Trophoblast cell (in vitro differentiated cells and primary cell): ENCODE results near the gene CFAP69.

Experiments
- DNase-seq, 2 donors: peaks; one replicate each; pipeline ENCODE4 v3.0.0-alpha.2; 2016
- H2AFZ ChIP-seq: 2 replicates; pipeline ENCODE4 v1.6.1; 2013; ENCODE audit warnings: low read length, moderate library complexity, mild to moderate bottlenecking; ENCODE audit not compliant: insufficient read depth, poor library complexity
- H2AK5ac ChIP-seq: 2 replicates; pipeline ENCODE4 v1.6.1; 2013; ENCODE audit warnings: mild to moderate bottlenecking, low read length
- H2BK120ac ChIP-seq: 2 replicates; pipeline ENCODE4 v1.6.1; 2013; ENCODE audit warnings: low read length, mild to moderate bottlenecking, moderate library complexity; ENCODE audit not compliant: insufficient read depth, poor library complexity
- H2BK12ac ChIP-seq: 2 replicates; pipeline ENCODE4 v1.6.1; 2013; ENCODE audit warnings: mild to moderate bottlenecking, low read length, moderate library complexity
- H2BK5ac ChIP-seq: 2 replicates; pipeline ENCODE4 v1.6.1; 2013; ENCODE audit warnings: low read length, low read depth, moderate library complexity, mild to moderate bottlenecking; ENCODE audit not compliant: poor library complexity
- H3K14ac ChIP-seq: 2 replicates; pipeline ENCODE4 v1.6.1; 2013; ENCODE audit warnings: mild to moderate bottlenecking, low read length
- H3K18ac ChIP-seq: 2 replicates; pipeline ENCODE4 v1.6.1; 2013; ENCODE audit warnings: mild to moderate bottlenecking, low read length
- H3K23ac ChIP-seq: 2 replicates; pipeline ENCODE4 v1.6.1; 2013; ENCODE audit warnings: low read length
- H3K27ac ChIP-seq: 2 replicates; pipeline ENCODE4 v1.5.1; 2013; ENCODE audit warnings: low read depth, mild to moderate bottlenecking, inconsistent platforms, low read length, moderate library complexity
- H3K27me3 ChIP-seq: 2 replicates; pipeline ENCODE4 v1.6.1; 2013; ENCODE audit warnings: inconsistent platforms, mild to moderate bottlenecking, low read length, moderate library complexity; ENCODE audit not compliant: insufficient read depth
- H3K36me3 ChIP-seq, 2 experiments: 1 replicate in 1 of 2; 2 replicates in 1 of 2; pipeline ENCODE4 v1.6.1; 2013; ENCODE audit warnings: low read length in 2 of 2, mild to moderate bottlenecking in 2 of 2, moderate library complexity in 1 of 2; ENCODE audit not compliant: insufficient read depth in 2 of 2, control insufficient read depth in 1 of 2
- H3K4ac ChIP-seq: 2 replicates; pipeline ENCODE4 v1.6.1; 2013; ENCODE audit warnings: low read depth, mild to moderate bottlenecking, low read length, moderate library complexity
- H3K4me1 ChIP-seq, 2 experiments: 1 replicate in 1 of 2; 2 replicates in 1 of 2; pipeline ENCODE4 v1.6.1; 2013; ENCODE audit warnings: low read length in 2 of 2, mild to moderate bottlenecking in 2 of 2, moderate library complexity in 1 of 2; ENCODE audit not compliant: insufficient read depth in 2 of 2, control insufficient read depth in 1 of 2
- H3K4me2 ChIP-seq: 2 replicates; pipeline ENCODE4 v1.6.1; 2013; ENCODE audit warnings: inconsistent platforms, mild to moderate bottlenecking, low read length, moderate library complexity
- H3K4me3 ChIP-seq: 2 replicates; pipeline ENCODE4 v1.5.1; 2013; ENCODE audit warnings: mild to moderate bottlenecking, low read depth, low read length, inconsistent platforms
- H3K79me1 ChIP-seq: one replicate; pipeline ENCODE4 v1.6.1; 2013; ENCODE audit warnings: low read length
- H3K79me2 ChIP-seq: 2 replicates; pipeline ENCODE4 v1.6.1; 2013; ENCODE audit warnings: low read length, mild to moderate bottlenecking; ENCODE audit not compliant: control insufficient read depth, insufficient read depth, poor library complexity
- H3K9ac ChIP-seq: 2 replicates; pipeline ENCODE4 v1.6.1; 2013; ENCODE audit warnings: mild to moderate bottlenecking, low read length
- H3K9me3 ChIP-seq: 2 replicates; pipeline ENCODE4 v1.6.1; 2013; ENCODE audit warnings: low read depth, mild to moderate bottlenecking, control low read depth, inconsistent platforms, low read length; ENCODE audit not compliant: insufficient read depth
- H4K12ac ChIP-seq: 2 replicates; pipeline ENCODE4 v1.6.1; 2013; ENCODE audit warnings: low read depth, mild to moderate bottlenecking, low read length, moderate library complexity
- H4K8ac ChIP-seq: 2 replicates; pipeline ENCODE4 v1.6.1; 2013; ENCODE audit warnings: low read depth, mild to moderate bottlenecking, low read length, moderate library complexity
- H4K91ac ChIP-seq: one replicate; pipeline ENCODE4 v1.6.1; 2013; ENCODE audit warnings: low read depth, mild to moderate bottlenecking, low read length, moderate library complexity
- WGBS: extraction: QIAGEN DNeasy Blood & Tissue Kit; methylation state at CpG from one replicate; pipeline ENCODE4 v1.1.7; 2013; ENCODE audit warnings: missing lambda C conversion rate; ENCODE audit not compliant: insufficient read length, insufficient coverage; ENCODE audit errors: extremely low coverage; 5-methylcytosine and 5-hydroxymethylcytosine counted together

CFAP69 gene

GRCh38 chr7:90213521-90213920 is 31.5 kb upstream of the CFAP69 start:
- Histone ChIP-seq H3K27me3 (no peaks in the 10 kb centered on the region), H2BK12ac (no peak overlapping the region), H3K36me3 (no peaks in the 10 kb centered on the region), H3K4ac (no peak overlapping the region), H3K9me3 (no peaks in the 10 kb centered on the region), H3K14ac (no peak overlapping the region), H2AFZ (no peak overlapping the region), H4K12ac (no peak overlapping the region), H3K4me1 (peaks cover 2 to 3% of the 10 kb centered on the region in 2 experiments), H2BK120ac (no peak overlapping the region), H3K79me1 (peaks cover 3% of the 10 kb centered on the region), H3K27ac (no peak overlapping the region), H4K91ac (no peak overlapping the region), H2AK5ac (no peak overlapping the region), H3K4me3 (no peak overlapping the region), H3K4me2 (no peak overlapping the region), H2BK5ac (no peak overlapping the region), H4K8ac (no peak overlapping the region), H3K18ac (no peak overlapping the region), H3K79me2 (no peaks in the 10 kb centered on the region), H3K23ac (no peak overlapping the region), H3K9ac (no peak overlapping the region)
- DNase-seq = no peak
- no CpG with 5 or more reads among the region's 2 CpGs for WGBS

- Histone ChIP-seq H3K18ac (no peak overlapping the region), H3K79me1 (peaks cover under 1% of the 10 kb centered on the region), H3K79me2 (no peaks in the 10 kb centered on the region), H3K9me3 (no peaks in the 10 kb centered on the region), H3K23ac (no peak overlapping the region), H3K4ac (no peak overlapping the region), H2BK5ac (no peak overlapping the region), H4K12ac (no peak overlapping the region), H3K4me1 (peaks cover 2 to 3% of the 10 kb centered on the region in 2 experiments), H4K91ac (no peak overlapping the region), H2AK5ac (no peak overlapping the region), H2BK12ac (no peak overlapping the region), H3K4me2 (no peak overlapping the region), H3K27ac (no peak overlapping the region), H2BK120ac (no peak overlapping the region), H3K27me3 (no peaks in the 10 kb centered on the region), H3K14ac (no peak overlapping the region), H3K9ac (no peak overlapping the region), H4K8ac (no peak overlapping the region), H3K36me3 (no peaks in the 10 kb centered on the region), H3K4me3 (no peak overlapping the region), H2AFZ (no peak overlapping the region)
- DNase-seq = peak in 1 of 2 donors; percentile 40
- WGBS = no CpG with 5 or more reads among the region's 6 CpGs
Observed at GRCh38 chr7:90216080-90216674, 28.8 kb upstream of the CFAP69 start.

- no CpG with 5 or more reads among the region's 2 CpGs for WGBS
- H3K9ac ChIP-seq = no peak overlapping the region
Observed at GRCh38 chr7:90216771-90217170, 28.2 kb upstream of the CFAP69 start.

GRCh38 chr7:90222390-90222789 is 22.6 kb upstream of the CFAP69 start:
- Histone ChIP-seq H4K91ac (no peak overlapping the region), H3K4me2 (no peak overlapping the region)

More at GRCh38 chr7:90216771-90217170, 28.2 kb upstream of the CFAP69 start:
- Histone ChIP-seq H2BK120ac (no peak overlapping the region), H3K4me2 (no peak overlapping the region), H3K14ac (no peak overlapping the region), H3K79me1 (no peaks in the 10 kb centered on the region), H3K4ac (no peak overlapping the region), H3K36me3 (no peaks in the 10 kb centered on the region), H2BK5ac (no peak overlapping the region), H3K9me3 (no peaks in the 10 kb centered on the region), H2AFZ (no peak overlapping the region), H3K4me3 (no peak overlapping the region), H3K4me1 (peaks cover 2 to 3% of the 10 kb centered on the region in 2 experiments), H4K12ac (no peak overlapping the region), H3K27ac (no peak overlapping the region), H4K91ac (no peak overlapping the region), H3K23ac (no peak overlapping the region), H2BK12ac (no peak overlapping the region), H2AK5ac (no peak overlapping the region), H4K8ac (no peak overlapping the region), H3K18ac (no peak overlapping the region), H3K79me2 (no peaks in the 10 kb centered on the region), H3K27me3 (no peaks in the 10 kb centered on the region)
- DNase-seq = no peak

More at GRCh38 chr7:90222390-90222789, 22.6 kb upstream of the CFAP69 start:
- Histone ChIP-seq H3K4me1 (no peaks in the 10 kb centered on the region), H2BK5ac (no peak overlapping the region), H3K23ac (no peak overlapping the region), H3K36me3 (no peaks in the 10 kb centered on the region), H3K27ac (no peak overlapping the region), H3K4me3 (no peak overlapping the region), H3K27me3 (no peaks in the 10 kb centered on the region), H3K14ac (no peak overlapping the region), H3K18ac (no peak overlapping the region), H4K12ac (no peak overlapping the region), H2AK5ac (no peak overlapping the region), H2BK12ac (no peak overlapping the region), H3K79me1 (no peaks in the 10 kb centered on the region), H2BK120ac (no peak overlapping the region), H4K8ac (no peak overlapping the region), H3K79me2 (no peaks in the 10 kb centered on the region), H3K9ac (no peak overlapping the region), H3K9me3 (no peaks in the 10 kb centered on the region), H3K4ac (no peak overlapping the region), H2AFZ (no peak overlapping the region)
- no peak for DNase-seq
